HG02642 (cell line): ENCODE data around the gene AZIN2.
"Not testable (repeated sequence)": the region's sequence is repeated elsewhere in the genome, so short reads cannot be mapped to it uniquely, and the experiment has no call there.

Experiments used
- ATAC-seq: cut with Tn5 transposase; IDR thresholded peaks from one replicate; pipeline ENCODE4 v1.9.1; 2021; ENCODE audit warnings: mild to moderate bottlenecking; ENCODE audit not compliant: unreplicated experiment, poor library complexity

Gene AZIN2

DNA sequence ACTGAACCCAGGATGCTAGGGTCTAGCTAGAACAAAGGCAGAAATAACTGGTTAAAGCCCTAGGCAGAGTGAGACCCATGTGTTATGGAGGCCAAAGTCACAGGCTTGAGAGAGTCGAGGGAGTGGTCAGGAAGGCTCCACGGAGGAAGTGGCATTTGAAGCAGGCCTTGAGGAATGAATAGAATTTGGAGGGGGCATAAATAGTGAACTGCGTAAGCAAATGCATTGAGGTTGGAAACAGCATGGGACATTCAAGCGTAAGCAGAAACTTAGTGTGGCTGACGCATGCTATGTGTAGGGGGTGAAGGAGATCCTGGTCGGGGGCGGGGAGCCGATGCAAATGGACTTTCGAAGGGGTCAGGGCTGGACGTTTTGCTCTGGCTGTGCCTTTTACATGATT lies 11.5 kb downstream of the AZIN2 start:
- no peak for ATAC-seq

DNA sequence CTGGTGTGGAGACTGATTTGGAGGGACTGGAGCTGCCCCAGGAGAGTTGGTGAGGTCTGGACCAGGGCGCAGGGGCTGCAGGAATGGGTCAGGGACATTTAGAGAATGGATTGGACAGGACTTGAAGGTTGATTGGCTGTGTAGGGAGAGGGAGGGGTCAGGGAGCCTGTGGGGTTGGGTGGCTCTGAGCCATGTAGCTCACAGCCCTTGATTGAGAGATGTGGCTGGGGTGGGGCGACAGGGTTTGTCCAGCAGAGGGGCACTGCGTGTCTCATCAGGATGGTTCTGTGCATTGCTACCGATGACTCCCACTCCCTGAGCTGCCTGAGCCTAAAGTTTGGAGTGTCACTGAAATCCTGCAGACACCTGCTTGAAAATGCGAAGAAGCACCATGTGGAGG lies 12.1 kb downstream of the AZIN2 start:
- ATAC-seq = no peak

DNA sequence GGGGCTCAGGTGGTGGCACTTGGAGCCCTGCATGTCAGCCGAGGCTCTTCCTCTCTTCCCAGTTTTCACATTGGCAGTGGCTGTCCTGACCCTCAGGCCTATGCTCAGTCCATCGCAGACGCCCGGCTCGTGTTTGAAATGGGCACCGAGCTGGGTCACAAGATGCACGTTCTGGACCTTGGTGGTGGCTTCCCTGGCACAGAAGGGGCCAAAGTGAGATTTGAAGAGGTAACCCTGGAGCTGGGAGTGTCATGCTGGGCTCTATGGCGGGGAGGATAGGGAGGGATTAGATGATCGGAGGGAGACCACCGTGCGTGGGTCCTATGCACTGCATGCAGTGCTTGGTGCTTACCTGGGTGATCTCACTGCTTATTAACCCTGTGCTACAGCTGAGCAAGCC lies 13.5 kb downstream of the AZIN2 start:
- ATAC-seq = no peak

DNA sequence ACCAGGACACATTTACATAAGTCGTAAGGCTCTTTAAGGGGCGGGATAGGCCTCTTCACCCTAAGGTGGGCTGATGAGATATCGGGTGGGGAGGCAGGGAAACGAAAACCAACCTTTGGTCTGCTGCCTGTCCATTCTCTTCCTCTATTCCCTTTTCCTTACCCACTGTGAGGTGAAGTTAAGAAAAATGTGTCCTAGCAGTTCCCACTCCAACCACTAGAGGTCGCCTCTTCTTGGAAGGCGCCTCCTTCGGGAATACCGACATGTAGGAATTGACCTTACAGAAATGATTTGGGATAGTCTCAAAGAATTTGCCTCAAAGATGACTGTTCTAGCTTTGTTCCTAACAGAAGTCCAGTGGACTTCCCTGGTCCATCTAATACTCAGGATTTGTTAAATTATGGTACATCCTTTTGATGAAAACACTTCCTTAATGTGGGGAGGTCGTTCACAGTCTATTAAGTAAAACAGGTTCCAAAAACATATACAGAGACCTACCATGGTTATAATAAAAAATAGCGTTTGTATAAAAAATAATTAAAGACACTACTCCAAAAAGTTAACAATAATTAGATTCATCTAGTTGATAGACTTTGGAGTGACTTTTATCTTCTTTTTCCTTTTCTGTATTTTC lies 14.1 kb downstream of the AZIN2 start:
- ATAC-seq = no peak

DNA sequence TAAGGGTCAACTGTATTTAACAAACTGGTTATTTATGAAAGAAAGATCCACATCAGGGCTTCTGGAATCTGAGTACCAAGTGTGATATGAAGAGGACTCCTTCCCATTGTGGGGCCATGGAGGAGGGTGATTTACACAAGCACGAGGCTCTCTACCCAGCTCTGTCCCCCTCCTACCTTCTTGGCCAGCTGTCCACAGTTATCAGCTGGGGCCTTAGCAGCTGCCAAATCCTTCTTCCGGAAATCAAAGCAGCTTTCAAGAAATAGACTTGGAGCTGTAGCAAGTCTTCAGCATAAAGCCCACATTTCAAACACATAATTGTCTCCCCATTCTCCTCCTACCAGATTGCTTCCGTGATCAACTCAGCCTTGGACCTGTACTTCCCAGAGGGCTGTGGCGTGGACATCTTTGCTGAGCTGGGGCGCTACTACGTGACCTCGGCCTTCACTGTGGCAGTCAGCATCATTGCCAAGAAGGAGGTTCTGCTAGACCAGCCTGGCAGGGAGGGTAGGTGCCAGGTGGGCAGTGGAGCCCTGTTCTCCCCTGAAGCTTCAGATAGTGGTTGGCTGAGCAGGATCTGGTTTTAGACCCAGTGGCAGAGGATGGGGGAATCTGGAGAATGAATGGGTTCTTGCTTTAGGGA lies 15.5 kb downstream of the AZIN2 start:
- no peak for ATAC-seq

DNA sequence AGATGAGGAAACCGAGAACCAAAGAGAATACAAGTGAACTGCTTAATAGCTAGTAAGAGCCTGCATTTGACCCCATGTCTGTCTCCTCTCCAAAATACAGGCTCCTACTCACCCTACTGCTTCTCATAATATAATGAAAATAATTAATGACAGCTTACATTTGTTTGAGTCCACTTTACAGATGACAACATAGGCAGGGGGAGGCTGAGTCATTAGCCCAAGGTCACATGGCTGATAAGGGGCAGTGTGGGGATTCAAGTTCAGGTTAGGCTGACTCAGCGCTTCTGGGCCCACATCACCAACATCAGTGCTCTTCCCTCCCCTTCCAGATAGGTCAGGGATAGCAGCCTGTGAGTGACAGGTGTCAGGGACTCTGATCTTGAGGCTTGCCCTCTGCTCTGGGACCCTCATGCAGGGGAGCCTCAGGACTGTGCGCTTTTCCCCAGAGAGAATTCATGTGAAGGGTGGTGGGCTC lies 16.2 kb downstream of the AZIN2 start:
- no peak for ATAC-seq

DNA sequence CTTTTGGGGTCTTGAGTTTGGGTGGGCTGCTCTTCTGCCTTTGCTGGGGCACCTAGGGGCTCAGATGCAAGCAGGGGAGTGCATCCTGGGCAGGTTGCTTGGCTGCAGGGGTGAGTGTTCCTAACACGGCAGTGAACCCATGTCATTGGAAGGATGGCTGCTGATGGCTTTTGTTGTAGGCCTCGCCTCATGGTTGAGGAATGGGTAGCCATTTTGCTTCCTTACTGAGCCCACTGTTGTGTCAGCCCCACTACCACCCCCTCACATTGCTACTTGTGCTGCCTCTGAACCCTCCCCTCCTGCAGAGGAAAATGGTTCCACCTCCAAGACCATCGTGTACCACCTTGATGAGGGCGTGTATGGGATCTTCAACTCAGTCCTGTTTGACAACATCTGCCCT lies 16.8 kb downstream of the AZIN2 start:
- no peak for ATAC-seq

DNA sequence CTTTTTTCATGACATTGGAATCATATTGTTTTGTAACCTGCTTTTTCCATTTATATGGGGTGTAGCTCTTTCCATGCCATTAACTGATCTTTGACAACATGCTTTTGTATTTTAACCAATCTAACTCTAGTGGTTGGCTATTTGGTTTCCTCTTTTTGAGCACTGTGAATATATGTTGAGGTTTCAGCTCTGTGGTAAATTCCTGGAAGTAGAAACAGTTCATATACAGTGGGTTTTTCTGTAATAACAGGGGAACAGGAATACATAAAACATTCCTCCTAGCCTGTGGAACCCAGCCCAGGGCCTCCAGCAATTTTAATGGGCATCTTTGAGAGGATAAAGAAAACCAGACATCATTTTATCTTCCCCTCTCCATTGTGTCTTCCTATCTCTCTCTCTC lies 17.4 kb downstream of the AZIN2 start:
- ATAC-seq = no peak

DNA sequence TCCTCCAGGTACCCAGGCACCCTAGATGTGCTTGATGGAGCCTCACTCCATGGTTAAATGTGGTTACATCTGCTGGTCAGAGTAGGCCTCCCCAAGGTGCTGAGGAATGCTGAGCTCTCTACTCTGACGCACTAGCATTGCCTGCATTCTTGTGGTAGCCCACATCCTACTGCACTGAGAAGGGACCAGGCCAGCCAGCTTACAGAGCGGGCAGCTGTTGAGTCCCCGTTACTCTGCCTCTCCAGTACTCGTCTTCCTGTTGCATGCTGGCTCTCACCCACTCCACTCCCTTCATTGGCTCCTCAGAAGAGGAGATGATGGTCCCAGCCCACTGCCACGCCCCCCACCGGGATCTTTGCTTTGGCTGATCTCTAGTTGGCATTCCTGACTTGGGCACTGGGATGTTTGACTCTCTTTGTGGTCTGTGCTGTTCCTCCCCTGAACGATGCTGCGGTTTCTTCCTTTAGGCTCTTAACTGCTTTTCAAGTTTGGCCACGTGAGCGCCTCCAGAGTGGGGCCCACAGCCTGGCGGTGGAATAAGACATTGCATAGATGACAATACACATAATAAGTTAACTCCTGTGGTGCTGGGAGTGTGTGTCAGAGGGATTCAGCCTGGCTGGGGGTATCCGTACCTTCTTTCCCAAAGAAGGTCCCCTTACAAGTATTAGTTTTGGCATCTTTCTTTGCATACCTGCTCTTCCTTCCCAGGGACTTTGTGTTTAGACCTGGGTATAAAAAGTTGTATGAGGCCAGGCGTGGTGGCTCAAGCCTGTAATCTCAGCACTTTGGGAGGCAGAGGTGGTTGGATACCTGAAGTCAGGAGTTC lies 18.6 kb downstream of the AZIN2 start:
- peak; percentile 63 for ATAC-seq

DNA sequence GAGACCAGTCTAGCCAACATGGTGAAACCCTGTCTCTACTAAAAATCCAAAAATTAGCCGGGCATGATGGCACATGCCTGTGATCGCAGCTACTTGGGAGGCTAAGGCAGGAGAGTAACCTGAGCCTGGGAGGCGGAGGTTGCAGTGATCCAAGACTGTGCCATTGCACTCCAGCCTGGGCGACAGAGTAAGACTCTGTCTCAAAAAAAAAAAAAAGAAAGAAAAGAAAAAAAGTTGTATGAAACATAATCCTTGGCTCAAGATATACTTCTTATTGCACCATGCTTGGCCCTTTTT lies 19.1 kb downstream of the AZIN2 start:
- ATAC-seq = not testable (repeated sequence)

DNA sequence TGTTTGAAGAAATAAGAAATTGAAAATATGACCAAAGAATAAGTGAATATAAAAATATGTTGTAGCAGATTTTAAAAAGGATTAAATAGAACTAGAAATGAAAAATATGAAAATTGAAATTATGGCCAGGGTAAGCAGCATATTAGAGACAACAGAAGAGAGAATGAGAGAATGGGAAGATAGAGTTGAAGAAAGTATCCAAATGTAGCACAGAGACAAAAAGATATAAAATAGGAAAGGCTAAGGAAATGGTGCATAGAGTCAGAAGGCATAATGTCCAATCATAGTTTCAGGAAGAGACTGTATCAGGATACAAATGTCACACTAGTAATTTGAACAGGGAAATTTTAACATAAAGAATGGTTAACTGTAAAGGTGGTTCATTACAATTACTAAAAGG lies 29.5 kb downstream of the AZIN2 start:
- no peak for ATAC-seq

DNA sequence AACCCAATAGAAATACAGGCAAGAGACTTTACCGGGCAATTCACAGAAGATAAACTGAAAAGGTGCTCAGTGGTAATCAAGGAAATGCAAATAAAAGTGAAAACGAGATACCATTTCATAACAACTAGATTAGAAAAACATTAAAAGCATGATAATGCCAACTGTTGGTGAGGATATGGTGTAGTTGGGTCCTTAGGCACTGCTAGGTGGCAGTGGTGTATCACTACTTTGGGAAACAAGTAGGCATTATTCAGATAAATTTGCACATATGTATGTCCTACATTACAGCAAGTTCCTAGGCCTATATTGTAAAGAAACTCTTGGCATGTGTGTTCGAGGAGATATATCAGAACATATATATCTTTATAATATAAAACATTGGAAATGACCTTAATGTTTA lies 31.0 kb downstream of the AZIN2 start:
- no peak for ATAC-seq

DNA sequence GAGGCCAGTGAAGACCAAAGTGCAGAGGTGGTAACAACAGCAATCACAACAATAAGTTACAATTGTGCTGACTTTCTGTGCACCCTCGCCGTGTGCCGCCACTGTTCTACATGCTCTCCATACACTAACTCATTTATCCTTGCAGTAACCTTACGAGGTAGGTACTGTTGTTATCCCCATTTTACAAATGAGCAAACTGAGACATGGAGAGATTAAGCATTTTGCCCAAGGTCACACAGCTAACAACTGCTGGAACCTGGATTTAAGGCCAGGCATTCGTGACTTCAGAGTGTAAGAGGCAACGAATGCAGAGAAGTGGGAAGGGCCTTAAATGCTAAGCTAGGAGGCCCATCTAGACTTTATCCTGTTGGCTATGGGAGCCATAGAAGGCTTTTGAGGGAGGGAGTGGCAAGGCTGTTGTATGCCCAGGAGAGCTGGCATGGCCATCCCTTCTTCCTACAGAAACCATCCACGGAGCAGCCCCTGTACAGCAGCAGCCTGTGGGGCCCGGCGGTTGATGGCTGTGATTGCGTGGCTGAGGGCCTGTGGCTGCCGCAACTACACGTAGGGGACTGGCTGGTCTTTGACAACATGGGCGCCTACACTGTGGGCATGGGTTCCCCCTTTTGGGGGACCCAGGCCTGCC lies 36.6 kb downstream of the AZIN2 start:
- no peak for ATAC-seq

DNA sequence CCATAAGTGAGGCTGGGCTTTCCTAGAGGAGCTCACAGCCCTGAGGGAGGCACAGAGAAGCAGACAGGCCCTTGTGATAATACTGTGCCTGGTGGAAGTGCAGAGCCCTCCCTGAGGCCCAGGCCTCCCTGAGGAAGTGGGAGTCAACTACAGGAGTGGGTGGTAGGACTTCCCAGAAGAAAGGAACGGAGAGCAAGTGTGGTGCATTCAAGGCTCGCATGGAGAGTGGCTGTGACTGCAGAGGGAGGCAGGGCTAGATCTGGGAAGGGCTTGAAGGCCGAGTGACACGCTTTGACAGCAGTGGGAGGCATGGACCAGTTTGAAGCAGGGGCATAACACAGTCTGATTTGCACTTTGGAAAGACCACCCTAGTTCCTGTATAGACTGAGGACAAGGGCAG lies 37.3 kb downstream of the AZIN2 start:
- no peak for ATAC-seq

DNA sequence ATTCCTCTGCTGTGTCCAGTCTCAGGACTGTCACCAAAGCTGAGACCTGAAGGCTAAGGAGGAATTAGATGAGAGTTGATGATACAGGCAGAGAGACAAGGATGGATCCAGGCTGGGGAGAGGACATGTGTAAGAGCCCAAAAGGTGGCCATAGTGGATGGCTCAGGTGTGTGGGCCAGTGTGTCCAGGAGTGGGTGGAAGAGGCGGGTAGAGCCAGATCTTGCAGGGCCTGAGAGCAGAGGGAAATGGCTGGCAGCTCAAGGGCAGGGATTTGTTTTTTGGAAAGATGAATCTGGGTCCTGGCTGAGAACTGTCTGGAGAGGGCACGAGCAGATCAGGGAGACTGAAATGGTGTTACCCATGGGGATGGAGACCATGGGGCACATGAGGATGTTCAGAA lies 38.1 kb downstream of the AZIN2 start:
- ATAC-seq = no peak

DNA sequence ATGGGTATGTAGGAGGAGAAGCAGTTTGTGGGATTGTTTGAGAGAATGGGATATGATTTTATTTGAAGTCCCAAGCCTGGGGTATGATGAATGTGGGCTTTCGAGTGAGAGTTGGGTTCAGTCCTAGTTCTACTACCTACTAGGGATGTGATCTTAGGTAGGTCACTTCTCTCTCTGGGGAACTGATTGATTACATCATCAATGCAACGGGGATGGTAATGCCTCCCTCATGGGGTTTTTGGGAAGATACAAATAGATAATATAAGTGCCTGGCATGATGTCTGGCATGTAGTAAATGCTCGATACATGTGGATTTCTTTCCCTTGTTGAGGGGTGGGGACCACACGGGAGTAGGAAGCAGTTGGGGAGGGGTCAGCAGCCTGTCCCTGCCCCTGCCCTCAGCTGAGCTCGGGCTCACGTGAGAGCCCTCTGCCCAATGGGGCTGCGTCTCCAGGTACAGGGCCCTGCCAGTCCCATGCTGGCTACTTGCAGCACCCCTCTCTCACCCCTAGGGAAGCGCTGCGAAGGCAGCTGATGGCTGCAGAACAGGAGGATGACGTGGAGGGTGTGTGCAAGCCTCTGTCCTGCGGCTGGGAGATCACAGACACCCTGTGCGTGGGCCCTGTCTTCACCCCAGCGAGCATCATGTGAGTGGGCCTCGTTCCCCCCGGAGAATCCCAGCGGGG lies 38.7 kb downstream of the AZIN2 start:
- no peak for ATAC-seq

DNA sequence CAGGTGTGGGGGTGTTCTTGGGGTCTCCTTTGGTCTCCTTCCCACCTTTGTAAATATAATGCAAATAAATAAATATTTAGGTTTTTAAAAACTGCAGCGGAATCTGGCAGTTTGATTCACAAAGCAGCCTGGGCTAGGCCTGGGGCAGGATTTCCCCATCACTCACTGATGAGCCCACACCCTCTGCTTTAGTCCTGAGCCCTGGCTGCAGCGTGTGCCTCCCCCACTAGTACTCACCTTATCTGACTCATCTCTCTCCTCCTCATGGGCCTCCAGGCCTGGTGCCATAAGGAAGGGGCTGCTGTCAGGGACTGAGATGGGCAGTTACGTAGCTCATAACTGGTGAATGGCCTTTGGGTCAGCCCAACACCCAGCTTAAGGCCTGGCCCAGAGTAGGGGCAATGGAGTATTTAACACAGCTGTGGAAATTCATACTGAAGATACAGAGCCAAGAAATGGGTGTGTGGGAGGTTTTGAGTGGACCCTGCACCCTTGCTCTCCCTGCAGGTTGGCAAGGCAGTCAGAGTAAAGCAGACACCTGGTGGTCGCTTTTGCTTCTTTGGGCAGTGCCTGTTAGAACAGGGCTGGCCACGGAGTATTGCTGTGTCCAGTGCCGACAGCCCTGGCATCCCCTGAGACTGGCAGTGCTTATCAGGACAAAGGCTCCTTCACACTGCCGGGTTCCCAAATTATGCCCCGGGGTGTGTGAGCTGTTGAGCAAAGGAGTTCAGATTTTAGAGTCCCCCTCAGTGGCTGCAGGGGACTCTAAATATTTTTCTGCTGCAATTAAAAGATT lies 39.7 kb downstream of the AZIN2 start:
- no peak for ATAC-seq

DNA sequence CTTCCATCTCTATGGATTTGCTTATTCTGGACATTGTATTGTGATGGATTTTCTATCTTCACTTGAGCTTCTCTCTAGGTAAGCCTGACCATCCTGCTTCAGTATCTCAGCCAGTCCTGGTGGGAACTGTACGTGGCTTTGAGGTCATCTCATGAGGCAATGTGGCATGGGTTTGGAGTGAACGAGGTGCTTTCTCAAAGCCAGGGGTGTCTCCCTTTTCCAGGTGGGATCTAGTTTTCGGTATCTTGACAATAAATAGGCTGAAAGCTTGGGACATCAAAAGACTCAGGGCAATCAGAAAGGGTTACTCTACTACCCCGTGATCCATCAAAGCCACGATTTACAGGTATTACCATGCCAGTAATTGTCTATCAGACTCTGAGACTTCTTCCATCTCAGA lies 40.8 kb downstream of the AZIN2 start:
- no peak for ATAC-seq

DNA sequence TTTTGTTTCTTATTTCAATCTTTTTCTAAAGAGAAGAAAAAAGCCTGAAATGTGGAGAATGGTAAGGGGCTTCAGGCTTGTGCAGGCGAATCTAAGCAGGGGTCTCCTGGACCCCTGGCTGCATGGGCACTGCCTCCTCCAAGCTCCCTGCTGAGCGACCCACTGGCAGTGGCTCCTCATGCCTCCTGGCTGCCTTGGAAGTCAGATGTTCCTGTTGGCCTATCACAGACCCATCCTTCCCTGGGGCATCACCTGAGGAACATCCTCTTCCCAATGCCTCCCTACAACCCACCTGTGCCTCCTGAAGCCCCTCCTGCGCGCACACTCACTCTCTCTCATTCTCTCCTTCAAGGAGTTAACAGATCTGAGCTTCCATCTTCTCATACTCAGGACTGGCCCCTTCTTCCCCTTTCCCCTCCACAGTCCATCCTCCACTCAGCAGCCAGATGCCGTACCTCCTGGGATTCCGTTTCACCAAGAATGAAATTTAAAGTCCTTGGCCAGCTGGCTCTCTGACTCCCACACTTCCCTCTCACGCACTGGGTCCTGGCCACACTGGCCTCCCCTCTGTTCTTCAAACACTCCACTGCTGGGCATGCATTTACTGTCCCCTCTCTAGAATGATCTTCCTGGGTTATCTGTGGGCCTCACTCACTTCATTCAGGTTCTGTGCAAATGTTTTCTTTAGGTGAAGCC lies 41.7 kb downstream of the AZIN2 start:
- no peak for ATAC-seq
